HG03025 (cell line): Measurements from ENCODE around the gene ENPEP.
"Not testable (repeated sequence)": the region's sequence is repeated elsewhere in the genome, so short reads cannot be mapped to it uniquely, and the experiment has no call there.

Experiments used
- ATAC-seq: cut with Tn5 transposase; IDR thresholded peaks from one replicate; pipeline ENCODE4 v1.9.1; 2021; ENCODE audit warnings: mild to moderate bottlenecking, moderate library complexity; ENCODE audit not compliant: unreplicated experiment, low FRiP score

Gene ENPEP, protein sequence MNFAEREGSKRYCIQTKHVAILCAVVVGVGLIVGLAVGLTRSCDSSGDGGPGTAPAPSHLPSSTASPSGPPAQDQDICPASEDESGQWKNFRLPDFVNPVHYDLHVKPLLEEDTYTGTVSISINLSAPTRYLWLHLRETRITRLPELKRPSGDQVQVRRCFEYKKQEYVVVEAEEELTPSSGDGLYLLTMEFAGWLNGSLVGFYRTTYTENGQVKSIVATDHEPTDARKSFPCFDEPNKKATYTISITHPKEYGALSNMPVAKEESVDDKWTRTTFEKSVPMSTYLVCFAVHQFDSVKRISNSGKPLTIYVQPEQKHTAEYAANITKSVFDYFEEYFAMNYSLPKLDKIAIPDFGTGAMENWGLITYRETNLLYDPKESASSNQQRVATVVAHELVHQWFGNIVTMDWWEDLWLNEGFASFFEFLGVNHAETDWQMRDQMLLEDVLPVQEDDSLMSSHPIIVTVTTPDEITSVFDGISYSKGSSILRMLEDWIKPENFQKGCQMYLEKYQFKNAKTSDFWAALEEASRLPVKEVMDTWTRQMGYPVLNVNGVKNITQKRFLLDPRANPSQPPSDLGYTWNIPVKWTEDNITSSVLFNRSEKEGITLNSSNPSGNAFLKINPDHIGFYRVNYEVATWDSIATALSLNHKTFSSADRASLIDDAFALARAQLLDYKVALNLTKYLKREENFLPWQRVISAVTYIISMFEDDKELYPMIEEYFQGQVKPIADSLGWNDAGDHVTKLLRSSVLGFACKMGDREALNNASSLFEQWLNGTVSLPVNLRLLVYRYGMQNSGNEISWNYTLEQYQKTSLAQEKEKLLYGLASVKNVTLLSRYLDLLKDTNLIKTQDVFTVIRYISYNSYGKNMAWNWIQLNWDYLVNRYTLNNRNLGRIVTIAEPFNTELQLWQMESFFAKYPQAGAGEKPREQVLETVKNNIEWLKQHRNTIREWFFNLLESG

DNA sequence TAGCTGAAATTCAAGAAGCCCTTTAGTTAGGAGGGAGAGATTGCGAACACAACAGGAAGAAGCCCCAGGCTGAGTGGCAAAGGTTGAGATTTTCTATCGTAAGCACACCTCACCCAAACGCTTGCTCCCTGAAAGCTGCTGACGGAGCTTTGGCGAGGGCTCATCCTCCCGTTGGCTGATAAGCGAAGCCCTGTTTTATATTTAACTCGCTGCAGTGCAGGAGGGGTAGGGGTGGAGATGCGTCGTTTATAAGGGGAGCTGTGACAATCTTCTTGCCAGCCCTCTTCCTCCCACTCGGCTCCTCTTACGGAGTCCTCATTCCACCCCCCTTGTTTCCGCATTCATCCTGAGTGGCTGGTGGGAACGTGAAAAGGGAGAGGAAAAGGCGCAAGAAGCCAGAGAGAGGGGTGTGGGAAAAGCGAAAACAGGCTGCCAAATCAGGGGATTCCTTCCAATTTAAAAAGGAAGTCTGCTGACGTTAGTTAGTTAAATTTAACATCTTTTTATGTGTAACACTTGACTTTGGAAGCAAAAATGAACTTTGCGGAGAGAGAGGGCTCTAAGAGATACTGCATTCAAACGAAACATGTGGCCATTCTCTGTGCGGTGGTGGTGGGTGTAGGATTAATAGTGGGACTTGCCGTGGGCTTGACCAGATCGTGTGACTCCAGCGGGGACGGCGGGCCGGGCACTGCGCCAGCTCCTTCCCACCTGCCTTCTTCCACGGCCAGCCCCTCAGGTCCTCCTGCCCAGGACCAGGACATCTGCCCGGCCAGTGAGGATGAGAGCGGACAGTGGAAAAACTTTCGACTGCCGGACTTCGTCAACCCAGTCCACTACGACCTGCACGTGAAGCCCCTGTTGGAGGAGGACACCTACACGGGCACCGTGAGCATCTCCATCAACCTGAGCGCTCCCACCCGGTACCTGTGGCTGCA lies at the start of gene ENPEP:
ENPEP (plus strand) TSS at position 275 of the 938 bp plus-strand sequence; CDS start at position 535, 260 bp downstream.
- no peak for ATAC-seq

DNA sequence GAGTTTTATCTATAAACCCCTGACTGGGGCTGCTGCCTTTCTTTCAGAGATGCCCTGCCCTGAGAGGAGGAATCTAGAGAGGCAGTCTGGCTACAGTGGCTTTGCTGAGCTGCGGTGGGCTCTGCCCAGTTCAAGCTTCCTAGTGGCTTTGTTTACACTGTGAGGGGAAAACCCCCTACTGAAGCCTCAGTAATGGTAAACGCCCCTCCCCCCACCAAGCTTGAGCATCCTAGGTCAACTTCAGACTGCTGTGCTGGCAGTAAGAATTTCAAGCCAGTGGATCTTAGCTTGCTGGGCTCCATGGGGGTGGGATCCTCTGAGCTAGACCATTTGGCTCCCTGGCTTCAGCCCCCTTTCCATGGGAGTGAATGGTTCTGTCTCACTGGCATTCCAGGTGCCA lies 44.1 kb upstream of the ENPEP start:
- ATAC-seq = not testable (repeated sequence)

DNA sequence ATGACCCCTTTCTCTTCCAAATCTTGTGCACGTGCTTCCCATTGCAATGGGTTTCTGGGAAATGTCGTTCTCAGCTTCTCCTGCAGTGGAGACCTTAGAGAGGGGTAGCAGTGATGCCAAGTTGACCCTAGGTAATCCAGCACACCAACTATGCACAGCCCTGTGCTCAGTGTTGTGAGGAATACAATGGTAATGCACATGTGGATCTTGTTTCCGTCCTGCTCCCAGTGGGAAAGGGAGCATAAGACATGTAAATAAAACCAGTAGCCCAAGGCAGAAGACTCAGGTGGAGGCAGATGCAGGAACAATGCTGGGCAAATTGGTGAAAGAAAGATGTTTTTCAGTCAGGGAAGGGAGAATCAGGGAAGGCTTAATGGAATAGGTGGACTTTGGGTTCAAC lies 38.7 kb upstream of the ENPEP start:
- not testable (repeated sequence) for ATAC-seq

DNA sequence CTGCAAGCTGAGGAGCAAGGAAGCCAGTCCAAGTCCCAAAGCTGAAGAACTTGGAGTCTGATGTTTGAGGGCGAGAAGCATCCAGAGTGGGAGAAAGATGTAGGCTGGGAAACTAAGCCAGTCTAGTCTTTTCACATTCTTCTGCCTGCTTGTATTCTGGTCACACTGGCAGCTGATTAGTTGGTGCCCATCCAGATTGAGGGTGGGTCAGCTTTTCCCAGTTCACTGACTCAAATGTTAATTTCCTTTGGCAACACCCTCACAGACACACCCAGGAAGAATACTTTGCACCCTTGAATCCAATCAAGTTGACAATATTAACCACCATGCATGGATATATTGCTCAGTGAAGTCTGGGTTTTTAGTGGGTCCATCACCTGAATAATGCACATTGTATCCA lies 36.7 kb upstream of the ENPEP start:
- ATAC-seq = not testable (repeated sequence)

DNA sequence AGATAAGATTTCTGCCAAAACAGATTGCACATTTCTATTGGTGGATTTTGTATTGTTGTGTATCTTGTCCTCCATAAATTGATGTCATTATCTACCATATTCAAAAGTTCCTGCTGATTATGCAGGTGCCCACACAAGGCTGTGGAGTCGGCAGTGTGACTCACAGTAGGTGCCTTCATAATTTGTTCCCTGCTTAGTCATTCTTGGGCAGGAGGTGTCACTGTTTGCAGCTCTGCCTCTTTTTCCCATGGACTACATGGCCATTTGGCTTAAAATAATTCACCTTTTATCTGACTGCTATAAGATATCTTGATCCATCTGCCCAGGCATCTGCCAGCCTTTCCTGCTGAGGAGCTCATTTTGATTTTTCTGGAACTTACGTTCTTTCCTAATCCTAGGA lies 33.6 kb upstream of the ENPEP start:
- ATAC-seq = no peak

DNA sequence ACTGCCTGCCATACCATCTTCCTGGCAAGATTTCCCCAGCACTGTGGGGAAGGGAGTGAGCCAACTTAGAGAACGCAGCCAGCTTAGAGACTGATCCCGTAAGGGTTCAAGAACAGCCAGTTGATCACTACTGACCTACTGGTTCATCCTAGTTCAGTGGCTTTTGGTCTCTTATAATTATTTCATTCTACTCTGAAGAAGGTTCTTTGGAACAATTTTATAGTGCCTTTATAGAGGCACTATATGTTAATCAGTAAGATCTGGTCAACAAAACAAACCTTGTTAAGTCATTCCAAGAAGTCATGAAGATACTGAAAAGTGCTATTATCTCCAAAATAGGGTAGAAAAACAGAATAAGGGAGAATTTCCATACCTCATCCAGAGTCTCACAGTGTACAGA lies 33.2 kb upstream of the ENPEP start:
- no peak for ATAC-seq

DNA sequence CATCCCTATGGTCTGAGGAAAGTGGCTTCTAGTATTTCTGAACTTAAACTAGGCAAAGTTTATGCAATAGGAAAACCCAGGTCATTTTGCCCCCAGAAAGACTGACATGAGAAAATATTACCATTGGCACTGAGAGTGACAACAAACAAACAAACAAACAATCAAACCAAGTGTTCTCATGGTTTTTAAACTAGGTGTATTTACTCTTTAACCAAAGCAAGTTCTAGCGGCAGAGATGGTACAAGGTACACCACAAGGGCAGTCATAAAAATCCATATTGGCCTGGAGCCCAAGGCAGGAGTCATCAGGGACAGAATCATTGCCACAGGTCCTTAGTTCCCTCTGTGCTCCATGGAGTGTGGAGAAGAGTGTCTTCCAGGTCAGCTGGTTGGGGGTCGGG lies 26.0 kb upstream of the ENPEP start:
- ATAC-seq = no peak

DNA sequence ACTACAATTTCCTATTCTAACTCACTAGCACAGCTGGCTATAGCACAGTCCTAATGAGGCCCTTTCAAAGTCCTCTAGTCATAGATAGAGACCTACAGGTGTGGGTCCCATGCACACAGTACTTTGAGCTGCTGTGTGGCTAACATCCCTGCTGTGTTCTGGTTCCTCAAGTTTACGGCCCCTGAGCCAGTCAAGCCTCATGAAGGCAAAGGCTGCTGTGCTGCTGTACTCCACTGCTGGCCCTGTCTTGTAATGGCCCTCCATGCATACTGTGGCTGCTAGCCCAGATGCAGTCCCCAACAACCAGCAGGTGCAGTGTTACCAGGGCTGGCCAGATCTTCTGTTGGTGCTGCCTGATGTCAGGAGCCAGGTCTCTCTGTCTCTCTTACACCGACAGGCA lies 23.4 kb upstream of the ENPEP start:
- no peak for ATAC-seq

DNA sequence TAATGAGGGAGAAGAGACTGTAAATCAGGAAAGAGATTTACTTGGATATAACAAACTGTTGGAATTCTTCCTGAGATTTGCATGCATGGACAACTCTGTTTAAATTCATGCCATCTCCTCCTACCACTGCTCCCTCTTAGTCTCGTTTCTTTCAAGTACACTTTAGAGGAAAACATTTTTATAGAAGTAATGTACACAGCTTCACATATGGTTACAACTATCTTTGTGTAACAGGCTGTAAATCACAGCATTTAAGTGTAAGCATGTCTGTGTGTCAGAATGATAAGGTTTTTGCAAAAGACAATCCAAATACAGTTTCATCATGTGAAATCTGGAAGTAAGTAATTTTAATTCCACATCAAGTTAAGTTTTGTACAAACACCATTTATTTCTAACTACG lies 21.5 kb upstream of the ENPEP start:
- no peak for ATAC-seq

DNA sequence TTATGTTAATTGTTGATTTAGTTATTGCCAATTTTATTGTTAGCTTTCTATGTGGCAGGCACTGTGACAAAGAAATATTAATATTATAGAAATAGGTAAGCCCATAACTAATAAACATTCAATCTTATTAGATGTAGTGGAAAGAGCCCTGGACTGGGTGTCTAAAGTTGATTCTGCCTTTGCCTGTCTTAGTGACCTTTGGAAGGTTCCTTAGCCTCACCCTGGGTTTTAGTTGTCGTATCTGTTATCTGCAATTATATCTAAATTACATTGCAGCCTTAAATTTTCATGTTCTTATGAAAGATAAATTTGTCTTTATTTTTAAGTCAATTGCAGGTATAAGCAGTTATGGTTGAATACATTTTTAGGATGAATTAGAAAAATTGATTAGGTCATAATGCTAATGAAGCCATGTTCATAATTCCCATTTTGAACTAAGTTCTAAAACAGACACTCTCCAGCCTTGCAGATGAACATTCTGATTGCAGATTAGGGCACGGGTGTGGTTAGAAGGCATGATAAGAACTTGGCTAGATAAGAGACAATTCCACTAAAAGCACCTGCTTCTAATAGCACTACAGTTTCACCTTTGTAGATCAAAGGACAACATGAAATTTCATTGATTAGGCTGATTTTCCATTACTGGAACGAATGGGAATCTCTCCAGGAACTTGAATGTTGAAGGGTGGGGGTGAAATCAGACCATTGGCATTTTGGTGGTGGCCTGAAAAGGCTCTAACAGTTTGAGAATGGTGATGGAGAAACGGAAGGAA lies 17.3 kb upstream of the ENPEP start:
- ATAC-seq = no peak

DNA sequence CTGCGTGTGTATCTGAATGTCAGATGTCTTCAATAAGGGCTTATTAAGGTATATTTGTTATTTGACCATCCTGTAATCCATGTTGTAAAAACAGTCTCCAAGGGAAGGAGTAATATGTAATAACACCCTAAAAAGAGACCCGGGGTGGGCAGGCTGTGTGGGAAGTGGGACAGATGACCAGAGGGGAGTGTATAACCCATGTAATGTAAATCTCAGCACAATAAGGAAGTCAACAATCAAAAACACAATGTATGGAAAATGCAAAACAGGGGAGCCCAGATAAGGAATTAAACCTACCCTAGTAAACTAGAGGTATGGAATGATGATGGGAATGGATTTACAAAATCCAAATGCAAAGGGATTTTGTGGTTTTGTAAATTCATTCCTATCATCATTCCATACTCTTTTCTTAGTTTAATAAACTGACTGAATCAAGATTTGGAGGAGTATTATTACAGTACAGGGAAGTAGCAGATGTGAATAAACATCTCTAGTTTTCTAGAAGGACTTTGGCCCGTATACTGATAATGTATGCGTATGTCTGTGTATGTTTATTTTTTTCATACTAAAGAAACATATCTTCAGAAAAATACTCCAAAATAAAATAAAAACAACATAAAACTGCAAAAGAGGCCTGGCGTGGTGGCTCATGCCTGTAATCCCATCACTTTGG lies 15.7 kb upstream of the ENPEP start:
- ATAC-seq = no peak

DNA sequence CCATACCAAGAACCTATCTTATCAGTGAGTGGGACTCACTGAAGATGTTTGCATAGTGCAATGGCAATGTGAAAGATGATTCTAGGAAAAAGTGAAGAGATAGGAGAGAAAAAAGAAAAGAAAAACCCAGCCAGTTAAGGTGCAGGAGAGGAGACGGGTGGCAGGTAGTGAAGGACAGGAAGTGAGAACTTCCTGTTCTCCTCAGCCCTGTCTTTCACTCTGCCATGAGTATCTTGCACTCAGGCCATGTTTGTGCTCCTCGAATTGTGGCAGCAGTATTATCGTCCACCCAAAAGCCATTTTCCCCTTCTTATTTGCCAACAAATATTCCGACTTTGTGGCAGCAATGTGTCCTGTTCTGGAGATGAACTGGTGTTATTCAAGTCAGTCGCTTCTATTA lies 8.6 kb upstream of the ENPEP start:
- ATAC-seq = no peak

DNA sequence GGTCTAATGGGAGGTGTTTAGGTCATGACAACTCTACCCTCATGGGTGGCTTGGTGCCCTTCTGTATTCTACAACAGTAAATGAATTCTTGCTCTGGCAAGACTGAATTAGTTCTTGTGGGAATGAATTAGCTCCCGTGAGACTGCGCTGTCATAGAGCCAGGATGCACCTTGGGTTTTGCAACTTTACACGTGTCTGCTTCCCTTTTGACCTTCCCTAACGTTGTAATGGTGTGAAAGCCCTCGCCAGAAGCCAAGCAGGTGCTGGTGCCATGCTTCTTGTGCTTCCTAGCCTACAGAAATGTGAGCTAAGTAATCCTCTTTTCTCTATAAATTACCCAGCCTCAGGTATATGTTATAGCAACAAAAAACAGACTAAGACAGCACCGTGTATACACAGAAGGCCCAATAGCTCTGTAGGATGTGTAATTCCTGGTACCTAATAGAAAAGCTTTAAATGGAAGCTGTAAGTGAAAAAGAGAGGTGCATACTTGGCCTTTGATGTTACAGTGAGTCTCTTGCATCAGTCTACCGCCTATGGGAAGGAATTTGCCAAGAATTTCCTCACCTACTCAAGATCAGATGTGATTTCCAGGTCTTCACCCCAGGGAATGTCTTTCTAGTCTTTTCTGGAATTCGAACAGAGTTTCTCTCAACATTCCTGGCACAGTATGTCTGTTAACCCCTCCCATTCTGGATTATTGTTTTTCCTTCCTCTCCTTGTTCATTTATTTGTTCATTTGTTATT lies 3.2 kb upstream of the ENPEP start:
- no peak for ATAC-seq

DNA sequence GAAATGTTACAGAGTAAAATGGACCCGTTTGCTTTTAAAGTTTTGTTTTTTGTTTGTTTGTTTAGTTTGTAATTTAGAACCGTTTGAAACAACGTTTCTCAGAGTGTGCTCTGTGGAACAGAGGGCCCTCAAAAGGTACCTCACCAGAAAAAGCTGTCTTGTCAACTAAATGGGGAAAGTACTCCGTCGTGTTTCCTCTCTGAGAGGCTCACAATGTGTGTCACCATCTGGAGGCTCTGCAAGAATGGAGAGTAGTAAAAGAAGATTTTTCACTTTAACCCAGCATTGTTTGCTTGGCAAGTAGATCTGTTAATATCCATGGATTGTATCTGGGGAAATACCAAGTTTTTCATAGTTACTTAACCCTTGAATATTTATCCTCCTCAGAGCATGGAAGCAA lies 1.5 kb upstream of the ENPEP start:
- ATAC-seq = no peak

DNA sequence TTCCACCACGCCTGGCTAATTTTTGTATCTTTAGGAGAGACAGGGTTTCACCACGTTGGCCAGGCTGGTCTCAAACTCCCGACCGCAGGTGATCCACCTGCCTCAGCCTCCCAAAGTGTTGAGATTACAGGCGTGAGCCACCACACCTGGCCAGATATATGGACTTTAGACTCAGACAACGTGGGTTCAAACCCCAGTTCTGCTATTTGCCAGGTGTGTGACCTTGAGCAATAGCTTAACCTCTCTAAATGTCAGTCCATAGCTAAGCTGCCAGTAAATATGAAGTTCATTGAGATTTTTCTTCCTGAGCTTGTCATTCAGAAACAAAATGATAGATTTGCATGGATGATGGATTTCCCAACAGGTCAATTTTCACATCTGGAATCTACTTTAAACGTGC lies 875 bp upstream of the ENPEP start:
- not testable (repeated sequence) for ATAC-seq

DNA sequence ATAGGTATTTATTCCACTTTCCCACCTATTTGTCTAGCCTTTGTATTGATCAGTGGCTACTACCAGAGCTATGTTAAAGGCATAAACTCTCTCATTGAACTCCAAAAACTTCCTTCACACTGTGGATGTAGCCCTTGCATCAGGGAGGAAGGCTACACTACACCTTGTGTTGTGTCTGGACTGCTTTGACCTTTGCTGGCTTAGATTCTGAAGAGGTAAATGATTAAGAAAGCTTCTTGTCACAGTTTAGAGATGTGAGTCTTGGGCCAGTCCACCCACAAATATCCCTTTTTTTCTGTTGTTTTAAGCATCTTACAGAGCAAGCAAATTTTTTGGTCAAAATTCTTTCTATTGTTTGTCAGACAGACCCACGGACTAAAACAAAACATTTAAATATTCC lies 1.9 kb downstream of the ENPEP start:
- ATAC-seq = no peak

DNA sequence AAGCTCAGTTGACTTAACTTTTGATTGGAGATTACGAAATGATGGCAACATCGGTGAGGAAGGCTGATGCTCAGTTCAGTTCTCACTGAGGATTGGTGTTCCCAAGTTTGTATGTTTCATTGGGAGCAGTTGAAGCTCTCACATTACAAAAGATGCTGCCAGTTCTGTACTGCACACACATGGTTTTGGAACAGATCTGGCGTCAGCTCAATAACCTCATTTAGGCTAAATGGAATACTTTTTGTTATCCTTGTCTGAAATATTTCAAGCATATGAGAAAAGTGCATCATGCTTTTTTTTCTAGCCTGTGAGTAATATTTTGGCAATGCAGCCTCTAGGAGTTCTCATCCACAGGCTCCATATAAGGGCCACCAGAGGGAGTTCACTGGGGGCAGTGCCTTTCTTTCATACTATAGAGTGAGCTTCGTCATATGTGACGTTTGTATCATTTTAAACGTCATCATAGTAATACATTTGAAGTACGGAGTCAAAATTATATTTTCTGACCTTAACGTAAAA lies 4.1 kb downstream of the ENPEP start:
- ATAC-seq = no peak

DNA sequence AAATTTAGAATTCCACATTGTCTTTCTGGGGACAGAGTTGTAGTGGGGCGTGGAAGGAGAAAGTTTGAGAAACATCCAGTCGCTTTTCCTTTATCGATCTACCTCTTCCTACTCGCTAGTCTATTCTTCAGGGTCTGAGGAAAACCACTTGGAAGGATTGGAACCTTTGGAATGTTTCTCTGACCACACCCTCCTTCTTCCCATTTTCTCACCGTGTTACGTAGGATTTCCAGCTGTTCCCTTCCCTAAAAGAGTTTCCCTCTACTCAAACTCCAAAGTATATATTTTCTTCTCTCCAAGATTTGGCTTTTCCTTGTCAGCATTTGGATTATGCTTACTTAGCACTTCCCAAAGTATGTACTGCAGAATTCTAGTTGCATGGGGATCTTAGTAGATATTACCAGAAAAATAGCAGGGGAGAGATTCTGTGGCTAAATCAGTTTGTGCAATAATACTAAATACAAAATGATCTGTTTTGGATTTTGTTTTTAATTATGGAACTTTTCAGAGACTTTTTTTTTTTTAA lies 4.9 kb downstream of the ENPEP start:
- no peak for ATAC-seq
